ENCODE results near the gene CNTFR.

DNA sequence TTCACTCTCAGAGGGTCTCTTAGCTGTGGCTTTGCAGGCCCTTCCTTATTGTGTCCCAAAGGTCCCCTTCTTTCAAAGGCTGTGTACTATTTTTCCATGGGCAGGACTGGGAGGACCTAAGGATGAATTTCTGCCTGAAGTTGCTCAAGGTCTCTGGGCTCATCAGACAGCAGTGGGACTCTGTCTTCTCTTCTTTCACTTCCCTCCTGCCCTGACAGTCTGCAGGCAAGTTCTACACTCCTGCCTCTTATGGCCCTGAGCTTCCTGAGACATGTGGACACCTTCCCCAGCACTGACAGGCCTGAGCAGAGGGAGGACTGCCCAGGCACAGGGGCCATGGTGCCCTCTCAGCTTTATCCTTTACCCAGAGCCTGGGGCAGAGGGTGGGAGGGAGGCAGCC, 81.6 kb downstream of the CNTFR start:
- TF ChIP-seq, protein P1, sequence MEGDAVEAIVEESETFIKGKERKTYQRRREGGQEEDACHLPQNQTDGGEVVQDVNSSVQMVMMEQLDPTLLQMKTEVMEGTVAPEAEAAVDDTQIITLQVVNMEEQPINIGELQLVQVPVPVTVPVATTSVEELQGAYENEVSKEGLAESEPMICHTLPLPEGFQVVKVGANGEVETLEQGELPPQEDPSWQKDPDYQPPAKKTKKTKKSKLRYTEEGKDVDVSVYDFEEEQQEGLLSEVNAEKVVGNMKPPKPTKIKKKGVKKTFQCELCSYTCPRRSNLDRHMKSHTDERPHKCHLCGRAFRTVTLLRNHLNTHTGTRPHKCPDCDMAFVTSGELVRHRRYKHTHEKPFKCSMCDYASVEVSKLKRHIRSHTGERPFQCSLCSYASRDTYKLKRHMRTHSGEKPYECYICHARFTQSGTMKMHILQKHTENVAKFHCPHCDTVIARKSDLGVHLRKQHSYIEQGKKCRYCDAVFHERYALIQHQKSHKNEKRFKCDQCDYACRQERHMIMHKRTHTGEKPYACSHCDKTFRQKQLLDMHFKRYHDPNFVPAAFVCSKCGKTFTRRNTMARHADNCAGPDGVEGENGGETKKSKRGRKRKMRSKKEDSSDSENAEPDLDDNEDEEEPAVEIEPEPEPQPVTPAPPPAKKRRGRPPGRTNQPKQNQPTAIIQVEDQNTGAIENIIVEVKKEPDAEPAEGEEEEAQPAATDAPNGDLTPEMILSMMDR (IDR thresholded peaks at IDR 0.05), result no peak
- TF ChIP-seq POLR2A (IDR thresholded peaks at IDR 0.05), result no peak
